ENCODE measurements around the gene WDR55. TPM values are rescaled to one million over a fixed set of nuclear protein-coding genes. Genes with fewer than 3 reads are reported as not detected.

WDR55 gene
- total RNA-seq, 1 experiment from 2014 or later, result 37.9 TPM

GRCh38 chr5:140671472-140672125, 6.9 kb downstream of the WDR55 start:
- no peak for TF ChIP-seq EZH2 (IDR thresholded peaks at IDR 0.05; ENCODE audit: low read depth)
- TF ChIP-seq, protein P1, sequence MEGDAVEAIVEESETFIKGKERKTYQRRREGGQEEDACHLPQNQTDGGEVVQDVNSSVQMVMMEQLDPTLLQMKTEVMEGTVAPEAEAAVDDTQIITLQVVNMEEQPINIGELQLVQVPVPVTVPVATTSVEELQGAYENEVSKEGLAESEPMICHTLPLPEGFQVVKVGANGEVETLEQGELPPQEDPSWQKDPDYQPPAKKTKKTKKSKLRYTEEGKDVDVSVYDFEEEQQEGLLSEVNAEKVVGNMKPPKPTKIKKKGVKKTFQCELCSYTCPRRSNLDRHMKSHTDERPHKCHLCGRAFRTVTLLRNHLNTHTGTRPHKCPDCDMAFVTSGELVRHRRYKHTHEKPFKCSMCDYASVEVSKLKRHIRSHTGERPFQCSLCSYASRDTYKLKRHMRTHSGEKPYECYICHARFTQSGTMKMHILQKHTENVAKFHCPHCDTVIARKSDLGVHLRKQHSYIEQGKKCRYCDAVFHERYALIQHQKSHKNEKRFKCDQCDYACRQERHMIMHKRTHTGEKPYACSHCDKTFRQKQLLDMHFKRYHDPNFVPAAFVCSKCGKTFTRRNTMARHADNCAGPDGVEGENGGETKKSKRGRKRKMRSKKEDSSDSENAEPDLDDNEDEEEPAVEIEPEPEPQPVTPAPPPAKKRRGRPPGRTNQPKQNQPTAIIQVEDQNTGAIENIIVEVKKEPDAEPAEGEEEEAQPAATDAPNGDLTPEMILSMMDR (conservative IDR thresholded peaks at IDR 0.05), result no peak
- POLR2A ChIA-PET (ENCODE audit: unreplicated experiment), result no interaction called here

DNA sequence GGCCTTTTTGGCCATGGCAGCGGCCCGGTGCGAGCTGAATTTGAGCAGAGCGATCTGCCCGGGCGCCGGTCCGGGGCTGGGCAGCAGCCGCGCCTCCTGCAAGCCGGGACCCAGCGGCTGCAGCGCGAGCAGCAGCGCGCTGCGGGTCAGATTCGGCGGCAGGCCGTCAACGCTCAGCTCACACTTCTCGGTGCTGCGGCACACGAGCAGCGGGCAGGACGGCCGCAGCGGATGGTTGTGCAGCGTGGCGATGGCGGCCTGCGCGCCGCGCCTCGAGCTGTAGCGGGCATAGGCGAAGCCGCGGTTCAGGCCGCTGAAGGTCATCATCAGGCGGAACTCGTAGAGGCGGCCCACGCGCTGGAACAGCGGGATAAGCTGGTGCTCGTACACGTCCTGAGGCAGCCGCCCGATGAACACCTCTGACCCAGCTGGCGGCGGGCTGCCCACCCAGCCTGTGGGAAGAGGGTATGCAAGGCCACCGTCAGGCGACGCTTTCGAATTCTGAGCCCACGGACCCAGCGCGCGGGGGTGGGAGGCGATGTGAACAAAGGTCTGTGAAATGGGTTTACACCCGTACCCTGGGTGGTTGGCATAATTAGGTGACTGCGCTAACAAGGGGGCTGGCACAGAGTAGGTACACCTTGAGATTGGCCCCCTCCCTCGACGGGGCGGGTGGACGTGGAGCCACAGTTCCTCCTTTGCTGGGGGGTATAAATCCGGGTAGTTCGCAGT, 7.9 kb downstream of the WDR55 start:
- DNase-seq, result no peak
- POLR2A ChIA-PET (ENCODE audit: unreplicated experiment), result no interaction called here
- intact Hi-C loops (cut with micrococcal nuclease; ENCODE audit: unreplicated experiment), result no loop called here
- H3K79me2 ChIP-seq (ENCODE audit: low read depth), result peaks cover 3% of the 10 kb centered on the region
- no peaks in the 10 kb centered on the region for H3K9me3 ChIP-seq (ENCODE audit: insufficient read depth, low read depth)
- no peaks in the 10 kb centered on the region for H3K9me2 ChIP-seq (ENCODE audit: insufficient read depth)
- H3K36me3 ChIP-seq (ENCODE audit: low read depth), result peaks cover 23% of the 10 kb centered on the region; the same call in 1 of the 2 replicates
- no peak overlapping the region for H3K4me3 ChIP-seq
- no peak overlapping the region for H3K27ac ChIP-seq
- H3F3A ChIP-seq (ENCODE audit: insufficient read depth, low read depth), result peaks cover 3% of the 10 kb centered on the region; the same call in 1 of the 2 replicates
- no peaks in the 10 kb centered on the region for H3K4me1 ChIP-seq (replicated peaks; ENCODE audit: insufficient read depth)
- no peak for TF ChIP-seq EZH2 (IDR thresholded peaks at IDR 0.05; ENCODE audit: low read depth)
- TF ChIP-seq, protein P1 (conservative IDR thresholded peaks at IDR 0.05), result no peak
- H3K4me2 ChIP-seq, result no peak overlapping the region
- H2AFZ ChIP-seq, result no peak overlapping the region
- H3K27me3 ChIP-seq (ENCODE audit: insufficient read depth, low read depth), result no peaks in the 10 kb centered on the region
- CTCF ChIA-PET, result no interaction called here
- no peaks in the 10 kb centered on the region for H4K20me1 ChIP-seq (ENCODE audit: insufficient read depth)
- no TSS peak for BruUV-seq (replicated peaks)

More at GRCh38 chr5:140671472-140672125, 6.9 kb downstream of the WDR55 start:
- no TSS peak for BruUV-seq (replicated peaks)
- no peak overlapping the region for H2AFZ ChIP-seq
- no peaks in the 10 kb centered on the region for H3K9me2 ChIP-seq (ENCODE audit: insufficient read depth)
- CTCF ChIA-PET, result no interaction called here
- H3K4me3 ChIP-seq, result no peak overlapping the region
- H4K20me1 ChIP-seq (ENCODE audit: insufficient read depth), result no peaks in the 10 kb centered on the region
- peaks cover 3% of the 10 kb centered on the region; the same call in 1 of the 2 replicates for H3F3A ChIP-seq (ENCODE audit: insufficient read depth, low read depth)
- peaks cover 13% of the 10 kb centered on the region for H3K79me2 ChIP-seq (ENCODE audit: low read depth)
- DNase-seq, result no peak
- intact Hi-C loops (cut with micrococcal nuclease; ENCODE audit: unreplicated experiment), result no loop called here
- H3K27ac ChIP-seq, result no peak overlapping the region
- no peak overlapping the region for H3K4me2 ChIP-seq
- peaks cover 4% of the 10 kb centered on the region; the same call in 1 of the 2 replicates for H3K4me1 ChIP-seq (replicated peaks; ENCODE audit: insufficient read depth)
- H3K9me3 ChIP-seq (ENCODE audit: insufficient read depth, low read depth), result no peaks in the 10 kb centered on the region
- H3K27me3 ChIP-seq (ENCODE audit: insufficient read depth, low read depth), result no peaks in the 10 kb centered on the region
- peaks cover 25% of the 10 kb centered on the region; the same call in 1 of the 2 replicates for H3K36me3 ChIP-seq (ENCODE audit: low read depth)

DNA sequence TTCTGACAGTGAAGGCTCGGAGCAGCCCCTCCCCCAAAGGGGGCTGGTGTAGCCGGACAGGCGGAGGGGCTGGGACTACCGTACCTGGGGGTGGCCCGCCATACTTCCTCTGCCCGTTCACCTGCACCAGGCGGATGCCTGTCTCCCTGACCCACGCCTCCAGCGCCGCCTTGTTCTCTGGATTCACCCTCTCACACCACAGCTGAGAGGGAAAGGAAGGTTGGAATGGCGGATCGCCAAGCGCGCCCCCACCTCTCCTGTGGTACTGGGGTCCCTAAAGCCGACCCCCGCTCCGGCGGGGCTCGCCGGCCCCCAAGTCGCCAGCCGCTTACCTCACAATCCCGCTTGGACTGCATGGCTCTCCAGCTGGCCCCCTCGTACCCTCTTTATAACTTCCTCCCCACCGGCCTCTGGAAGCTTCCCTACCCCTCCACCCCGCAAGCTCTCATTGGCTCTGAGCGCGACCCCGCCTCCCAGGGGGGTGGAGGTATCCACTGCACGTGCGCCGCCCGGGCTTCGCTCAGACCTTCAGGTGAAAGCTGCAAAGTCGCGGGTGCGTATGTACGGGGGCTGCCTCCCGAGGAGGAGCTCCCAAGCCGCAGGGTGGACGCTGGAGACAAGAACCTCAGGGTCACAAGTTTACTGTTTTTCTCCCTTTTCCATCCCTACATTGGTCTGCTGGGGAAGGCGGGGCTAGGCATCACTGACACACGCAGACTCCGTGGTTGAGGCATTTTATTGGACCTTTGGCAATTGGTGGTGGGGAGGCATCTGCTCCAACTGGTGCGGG, 8.7 kb downstream of the WDR55 start, which contains the start of gene DND1:
Gene DND1, minus strand, starts transcription at position 390 of the 790 bp plus-strand sequence. Its CDS starts 34 bp downstream, at position 356.
- Histone ChIP-seq H3K27me3 (ENCODE audit: insufficient read depth, low read depth) (no peaks in the 10 kb centered on the region), H3F3A (ENCODE audit: insufficient read depth, low read depth) (peaks cover 3% of the 10 kb centered on the region; the same call in 1 of the 2 replicates), H3K36me3 (ENCODE audit: low read depth) (peaks cover 16% of the 10 kb centered on the region; the same call in 1 of the 2 replicates), H3K4me1 (replicated peaks; ENCODE audit: insufficient read depth) (no peaks in the 10 kb centered on the region), H3K9me3 (ENCODE audit: insufficient read depth, low read depth) (no peaks in the 10 kb centered on the region), H4K20me1 (ENCODE audit: insufficient read depth) (no peaks in the 10 kb centered on the region), H3K27ac (no peak within 1 kb of the TSS), H2AFZ (no peak within 1 kb of the TSS), H3K79me2 (ENCODE audit: low read depth) (no peaks in the 10 kb centered on the region), H3K4me3 (no peak within 1 kb of the TSS), H3K4me2 (no peak within 1 kb of the TSS), H3K9me2 (ENCODE audit: insufficient read depth) (no peaks in the 10 kb centered on the region)
- BruUV-seq (replicated peaks), result no TSS peak
- ChIA-PET POLR2A (ENCODE audit: unreplicated experiment) (no interaction called here), CTCF (no interaction called here)
- no peak for DNase-seq
- TF ChIP-seq, protein P1 (conservative IDR thresholded peaks at IDR 0.05), result no peak
- no peak for TF ChIP-seq EZH2 (IDR thresholded peaks at IDR 0.05; ENCODE audit: low read depth)
- intact Hi-C loops (cut with micrococcal nuclease; ENCODE audit: unreplicated experiment), result no loop called here
